ENCODE data around the gene RNU6-1. TPM values are rescaled to one million over a fixed set of nuclear protein-coding genes. Genes with fewer than 3 reads are reported as not detected.

RNU6-1 gene
- total RNA-seq, 4 donors from 2014 or later: not detected

GRCh38 chr15:67824197-67824968 is 15.5 kb downstream of the RNU6-1 start:
- 7 to 9% methylated on average over 19 to 21 of the region's 21 CpGs for WGBS, 2 donors
- DNase-seq (ENCODE audit: low spot score in 2 of 2): no peak

GRCh38 chr15:67823314-67824196 is 16.3 kb downstream of the RNU6-1 start:
- intact Hi-C loops (cut with DNase I; ENCODE audit: low total_unique reads): loop anchor here (10.0 kb wide), 1 partner anchor 879 kb away; no protein-coding TSS in a partner anchor
- 4% methylated on average over 47 to 62 of the region's 94 CpGs for WGBS, 2 donors
- H3K4me3 ChIP-seq (ENCODE audit: low read depth, poor library complexity, severe bottlenecking): no peak overlapping the region
- DNase-seq (ENCODE audit: low spot score in 2 of 2): no peak
- TF ChIP-seq, protein P1, sequence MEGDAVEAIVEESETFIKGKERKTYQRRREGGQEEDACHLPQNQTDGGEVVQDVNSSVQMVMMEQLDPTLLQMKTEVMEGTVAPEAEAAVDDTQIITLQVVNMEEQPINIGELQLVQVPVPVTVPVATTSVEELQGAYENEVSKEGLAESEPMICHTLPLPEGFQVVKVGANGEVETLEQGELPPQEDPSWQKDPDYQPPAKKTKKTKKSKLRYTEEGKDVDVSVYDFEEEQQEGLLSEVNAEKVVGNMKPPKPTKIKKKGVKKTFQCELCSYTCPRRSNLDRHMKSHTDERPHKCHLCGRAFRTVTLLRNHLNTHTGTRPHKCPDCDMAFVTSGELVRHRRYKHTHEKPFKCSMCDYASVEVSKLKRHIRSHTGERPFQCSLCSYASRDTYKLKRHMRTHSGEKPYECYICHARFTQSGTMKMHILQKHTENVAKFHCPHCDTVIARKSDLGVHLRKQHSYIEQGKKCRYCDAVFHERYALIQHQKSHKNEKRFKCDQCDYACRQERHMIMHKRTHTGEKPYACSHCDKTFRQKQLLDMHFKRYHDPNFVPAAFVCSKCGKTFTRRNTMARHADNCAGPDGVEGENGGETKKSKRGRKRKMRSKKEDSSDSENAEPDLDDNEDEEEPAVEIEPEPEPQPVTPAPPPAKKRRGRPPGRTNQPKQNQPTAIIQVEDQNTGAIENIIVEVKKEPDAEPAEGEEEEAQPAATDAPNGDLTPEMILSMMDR (IDR thresholded peaks at IDR 0.05): no peak
- no peak for TF ChIP-seq POLR2A (IDR thresholded peaks at IDR 0.05)

More at GRCh38 chr15:67824197-67824968, 15.5 kb downstream of the RNU6-1 start:
- H3K4me3 ChIP-seq (ENCODE audit: low read depth, poor library complexity, severe bottlenecking): no peak overlapping the region
- TF ChIP-seq POLR2A (IDR thresholded peaks at IDR 0.05): no peak
- intact Hi-C loops (cut with DNase I; ENCODE audit: low total_unique reads): loop anchor here (10.0 kb wide), 1 partner anchor 880 kb away; no protein-coding TSS in a partner anchor

DNA sequence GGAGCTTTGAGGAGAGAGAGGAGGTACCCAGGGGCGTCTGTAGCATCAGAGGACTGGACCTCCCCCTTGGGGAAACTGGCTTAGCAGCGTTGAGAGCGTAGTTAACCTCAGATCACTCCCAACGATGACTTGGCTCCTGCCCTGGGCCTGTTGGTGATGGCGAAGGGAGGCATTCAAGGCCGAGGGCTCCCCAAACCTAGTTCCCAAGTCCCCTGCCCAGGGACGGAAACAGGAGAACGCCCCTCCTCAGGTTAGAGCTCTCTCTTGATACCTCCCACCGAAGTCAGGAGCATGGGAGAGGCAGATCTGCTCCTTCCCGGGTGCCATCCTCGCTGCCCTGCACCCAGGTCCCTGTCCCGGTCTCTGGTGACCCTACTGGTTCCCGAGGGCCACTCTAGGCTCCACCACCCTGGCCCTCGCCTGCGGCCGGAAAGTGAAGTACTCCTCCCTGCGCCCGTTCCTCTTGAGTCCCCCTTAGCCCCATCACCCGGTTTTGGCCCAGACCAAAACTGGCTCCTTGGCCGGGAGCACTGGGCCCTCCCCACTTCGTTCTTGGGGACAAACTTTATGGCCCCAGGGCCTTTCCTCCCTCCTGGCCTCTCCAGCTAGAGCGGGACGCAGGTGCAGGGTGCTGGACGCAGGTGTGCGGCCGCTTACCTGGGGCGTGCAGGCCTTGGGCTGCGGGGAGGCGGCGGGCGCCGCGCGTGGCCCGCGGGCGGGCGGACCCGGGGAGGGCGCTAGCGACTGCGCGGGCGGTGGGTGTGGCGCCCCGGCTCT is 17.1 kb downstream of the RNU6-1 start:
- TF ChIP-seq, protein P1 (IDR thresholded peaks at IDR 0.05): no peak
- no peak for TF ChIP-seq POLR2A (IDR thresholded peaks at IDR 0.05)

GRCh38 chr15:67821784-67822440 is 17.9 kb downstream of the RNU6-1 start:
- WGBS, 2 donors: 3 to 4% methylated on average over 43 of the region's 43 CpGs
- no peak overlapping the region for H3K4me3 ChIP-seq (ENCODE audit: low read depth, poor library complexity, severe bottlenecking)
- TF ChIP-seq POLR2A (IDR thresholded peaks at IDR 0.05): no peak
- TF ChIP-seq, protein P1 (IDR thresholded peaks at IDR 0.05): no peak
- DNase-seq (ENCODE audit: low spot score in 2 of 2): no peak
- intact Hi-C loops (cut with DNase I; ENCODE audit: low total_unique reads): loop anchor here (10.0 kb wide), 1 partner anchor 877 kb away; no protein-coding TSS in a partner anchor

More for the DNA sequence above, 17.1 kb downstream of the RNU6-1 start:
- intact Hi-C loops (cut with DNase I; ENCODE audit: low total_unique reads): loop anchor here (10.0 kb wide), 1 partner anchor 878 kb away; no protein-coding TSS in a partner anchor
- 3 to 6% methylated on average over 20 to 26 of the region's 46 CpGs for WGBS, 2 donors
- H3K4me3 ChIP-seq (ENCODE audit: low read depth, poor library complexity, severe bottlenecking): no peak overlapping the region
- no peak for DNase-seq (ENCODE audit: low spot score in 2 of 2)

DNA sequence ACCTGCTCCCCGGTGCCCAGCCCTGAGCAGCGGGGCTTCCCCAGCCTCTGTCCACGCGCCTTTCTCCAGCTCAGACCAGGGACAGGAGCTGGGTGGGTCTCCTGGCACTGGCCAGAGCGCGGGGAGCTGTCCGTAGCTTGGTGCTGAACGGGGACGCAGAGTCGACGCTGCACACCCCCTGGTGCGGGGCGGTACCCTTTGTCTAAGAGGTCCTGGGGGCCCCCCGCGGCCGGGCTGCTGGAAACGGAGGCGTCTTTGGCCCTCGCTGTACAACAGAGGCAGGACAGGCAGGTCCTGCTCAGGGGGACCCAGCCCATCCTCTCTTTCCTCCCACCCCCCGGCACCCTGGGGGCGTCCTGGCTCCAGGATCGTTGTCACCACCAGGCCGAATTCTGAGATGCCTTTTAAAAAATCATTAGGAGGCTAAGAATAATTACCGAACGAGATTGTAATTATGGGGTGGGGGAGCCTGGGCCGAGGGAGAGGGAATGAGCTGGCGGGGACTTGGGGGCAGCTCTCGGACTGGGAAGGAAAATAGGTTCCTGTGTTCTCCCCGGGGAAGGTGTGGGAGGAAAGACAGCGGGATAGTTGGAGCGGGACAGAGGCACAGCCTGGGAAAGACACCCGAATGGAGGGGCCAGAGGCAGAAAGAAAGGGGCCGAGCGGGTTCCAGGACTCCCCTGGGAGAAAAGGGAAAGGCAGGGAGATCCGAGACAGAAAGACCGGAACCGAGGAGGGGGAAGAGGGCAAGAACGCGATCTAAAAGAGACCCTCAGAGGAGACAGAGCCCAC is 18.7 kb downstream of the RNU6-1 start:
- no peak overlapping the region for H3K4me3 ChIP-seq (ENCODE audit: low read depth, poor library complexity, severe bottlenecking)
- intact Hi-C loops (cut with DNase I; ENCODE audit: low total_unique reads): loop anchor here (10.0 kb wide), 1 partner anchor 876 kb away; no protein-coding TSS in a partner anchor
- no peak for DNase-seq (ENCODE audit: low spot score in 2 of 2)
- no peak for TF ChIP-seq POLR2A (IDR thresholded peaks at IDR 0.05)
- TF ChIP-seq, protein P1 (IDR thresholded peaks at IDR 0.05): no peak
- 4 to 7% methylated on average over 33 to 35 of the region's 39 CpGs for WGBS, 2 donors
